EL (cell line): Measurements from ENCODE around the gene SUSD1.

Experiments
- DNase-seq: peaks from one replicate; pipeline ENCODE4 v3.0.0-alpha.2; 2016

SUSD1 gene

GRCh38 chr9:112006361-112007020 lies 168.6 kb downstream of the SUSD1 start:
- no peak for DNase-seq

- no peak for DNase-seq
Measured at GRCh38 chr9:112005939-112006338, 169.2 kb downstream of the SUSD1 start.

GRCh38 chr9:112003538-112003937 lies 171.6 kb downstream of the SUSD1 start:
- DNase-seq, result no peak

- DNase-seq, result peak; percentile 22
Measured at GRCh38 chr9:112002847-112003457, 172.1 kb downstream of the SUSD1 start.

GRCh38 chr9:112002131-112002846 lies 172.8 kb downstream of the SUSD1 start:
- no peak for DNase-seq

- DNase-seq, result no peak
Measured at GRCh38 chr9:112000743-112001142, 174.4 kb downstream of the SUSD1 start.

GRCh38 chr9:111999319-111999718 lies 175.8 kb downstream of the SUSD1 start:
- no peak for DNase-seq

GRCh38 chr9:111997831-111998230 lies 177.3 kb downstream of the SUSD1 start:
- DNase-seq, result no peak

GRCh38 chr9:111994831-111995458 lies 180.2 kb downstream of the SUSD1 start:
- no peak for DNase-seq

- DNase-seq, result no peak
Measured at GRCh38 chr9:111993319-111993718, 181.8 kb downstream of the SUSD1 start.

GRCh38 chr9:111992523-111992922 lies 182.6 kb downstream of the SUSD1 start:
- peak; percentile 66 for DNase-seq

GRCh38 chr9:111991179-111991578 lies 183.9 kb downstream of the SUSD1 start:
- no peak for DNase-seq
